Activated CD8-positive, alpha-beta T cell treated with anti-CD3 and anti-CD28 coated beads for 36 hours (primary cell): Measurements from ENCODE around the gene KRT26. TPM values are rescaled to one million over a fixed set of nuclear protein-coding genes. Genes with fewer than 3 reads are reported as not detected.

ENCODE experiments used
- ATAC-seq: fragments of 200-7000 bp; cut with Tn5 transposase; one replicate; pipeline ENCODE4 v1.10.0; 2021; ENCODE audit warnings: mild to moderate bottlenecking, moderate library complexity
- CTCF ChIA-PET: fragments of 350-600 bp; sonication (Branson Sonifier 250); formaldehyde crosslinking; loops from one replicate; lab custom pipeline; 2021; ENCODE audit warnings: antibody characterized with exemption; lab: Charles Lee
- POLR2A ChIA-PET: fragments of 350-600 bp; sonication (Branson Sonifier 250); formaldehyde crosslinking; loops from one replicate; lab custom pipeline; 2021; ENCODE audit warnings: antibody characterized with exemption; lab: Charles Lee
- DNase-seq: peaks from one replicate; pipeline ENCODE4 v3.0.0-alpha.2; 2020
- H3K27ac Mint-ChIP-seq: one replicate; pipeline ENCODE4 v1.8.0; 2021; ENCODE audit warnings: mild to moderate bottlenecking, mixed read lengths
- H3K27me3 Mint-ChIP-seq: one replicate; pipeline ENCODE4 v1.8.0; 2021; ENCODE audit warnings: mixed read lengths
- H3K36me3 Mint-ChIP-seq: one replicate; pipeline ENCODE4 v1.8.0; 2021; ENCODE audit warnings: low read depth, mixed read lengths
- H3K4me1 Mint-ChIP-seq: one replicate; pipeline ENCODE4 v1.8.0; 2021; ENCODE audit warnings: low read depth, mixed read lengths
- H3K4me3 Mint-ChIP-seq: one replicate; pipeline ENCODE4 v1.8.0; 2021; ENCODE audit warnings: mild to moderate bottlenecking, moderate library complexity, mixed read lengths
- H3K9me3 Mint-ChIP-seq: one replicate; pipeline ENCODE4 v1.8.0; 2021; ENCODE audit warnings: mixed read lengths
- intact Hi-C: fragments of 100-400 bp; cut with micrococcal nuclease; formaldehyde crosslinking; loops from one replicate; pipeline ENCODE4 v1.10.0; 2022
- total RNA-seq, 2 experiments: library from RNA; stranded (reverse); gene quantifications; one replicate each; pipeline ENCODE4 v1.2.3, GENCODE V29; 2021
- TF ChIP-seq, protein P1 (sequence below): fragments of 200-600 bp; IDR thresholded peaks from one replicate; pipeline ENCODE4 v1.8.0; 2022; ENCODE audit warnings: antibody characterized with exemption, mild to moderate bottlenecking

The KRT26 gene
- total RNA-seq, 2 experiments from 2014 or later, result not detected

DNA sequence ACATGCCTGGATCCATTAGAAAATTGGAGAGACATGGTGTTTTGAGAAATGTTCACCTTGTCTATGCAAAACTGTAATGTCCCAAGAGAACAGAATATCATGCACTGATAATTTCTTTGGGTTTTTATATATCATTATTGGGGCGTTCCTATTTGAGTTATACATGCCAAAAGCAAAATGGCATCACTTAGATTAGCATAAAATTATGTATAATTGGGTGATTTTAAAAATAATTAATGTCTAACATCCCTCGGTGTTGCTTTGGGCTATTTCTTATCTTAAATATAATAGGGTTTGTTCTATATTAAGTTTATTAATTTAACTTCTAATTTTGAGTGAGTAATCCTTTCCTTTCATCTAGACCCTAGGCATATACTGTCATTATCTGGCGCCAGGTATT is 27.9 kb upstream of the KRT26 start, which contains the start of gene KRT28:
Gene KRT28, minus strand, starts transcription at position 101 of the 400 bp plus-strand sequence. Its CDS starts 66 bp downstream, at position 35.
- H3K9me3 Mint-ChIP-seq, result no peaks in the 10 kb centered on the region
- H3K4me1 Mint-ChIP-seq, result peaks cover 2% of the 10 kb centered on the region
- no peaks in the 10 kb centered on the region for H3K36me3 Mint-ChIP-seq
- H3K4me3 Mint-ChIP-seq, result no peak within 1 kb of the TSS
- peaks cover 27% of the 10 kb centered on the region for H3K27me3 Mint-ChIP-seq
- ChIA-PET POLR2A (no interaction called here), CTCF (no interaction called here)
- DNase-seq (no peak), ATAC-seq (no peak)
- intact Hi-C loops, result no loop called here
- TF ChIP-seq, protein P1, sequence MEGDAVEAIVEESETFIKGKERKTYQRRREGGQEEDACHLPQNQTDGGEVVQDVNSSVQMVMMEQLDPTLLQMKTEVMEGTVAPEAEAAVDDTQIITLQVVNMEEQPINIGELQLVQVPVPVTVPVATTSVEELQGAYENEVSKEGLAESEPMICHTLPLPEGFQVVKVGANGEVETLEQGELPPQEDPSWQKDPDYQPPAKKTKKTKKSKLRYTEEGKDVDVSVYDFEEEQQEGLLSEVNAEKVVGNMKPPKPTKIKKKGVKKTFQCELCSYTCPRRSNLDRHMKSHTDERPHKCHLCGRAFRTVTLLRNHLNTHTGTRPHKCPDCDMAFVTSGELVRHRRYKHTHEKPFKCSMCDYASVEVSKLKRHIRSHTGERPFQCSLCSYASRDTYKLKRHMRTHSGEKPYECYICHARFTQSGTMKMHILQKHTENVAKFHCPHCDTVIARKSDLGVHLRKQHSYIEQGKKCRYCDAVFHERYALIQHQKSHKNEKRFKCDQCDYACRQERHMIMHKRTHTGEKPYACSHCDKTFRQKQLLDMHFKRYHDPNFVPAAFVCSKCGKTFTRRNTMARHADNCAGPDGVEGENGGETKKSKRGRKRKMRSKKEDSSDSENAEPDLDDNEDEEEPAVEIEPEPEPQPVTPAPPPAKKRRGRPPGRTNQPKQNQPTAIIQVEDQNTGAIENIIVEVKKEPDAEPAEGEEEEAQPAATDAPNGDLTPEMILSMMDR, result no peak
- H3K27ac Mint-ChIP-seq, result no peak within 1 kb of the TSS

- Mint-ChIP-seq H3K4me1 (no peaks in the 10 kb centered on the region), H3K36me3 (no peaks in the 10 kb centered on the region), H3K4me3 (no peak overlapping the region), H3K27ac (no peak overlapping the region), H3K9me3 (no peaks in the 10 kb centered on the region), H3K27me3 (peaks cover 21% of the 10 kb centered on the region)
- ATAC-seq, result no peak
- intact Hi-C loops, result no loop called here
- POLR2A ChIA-PET, result no interaction called here
- TF ChIP-seq, protein P1, result no peak
- no peak for DNase-seq
- CTCF ChIA-PET, result interaction anchor here (1.4 kb wide), 1 partner anchor 852 kb away, joined by 3 read pairs; no protein-coding TSS in a partner anchor
These were observed 24.8 kb upstream of the KRT26 start for GRCh38 chr17:40796846-40797245.

DNA sequence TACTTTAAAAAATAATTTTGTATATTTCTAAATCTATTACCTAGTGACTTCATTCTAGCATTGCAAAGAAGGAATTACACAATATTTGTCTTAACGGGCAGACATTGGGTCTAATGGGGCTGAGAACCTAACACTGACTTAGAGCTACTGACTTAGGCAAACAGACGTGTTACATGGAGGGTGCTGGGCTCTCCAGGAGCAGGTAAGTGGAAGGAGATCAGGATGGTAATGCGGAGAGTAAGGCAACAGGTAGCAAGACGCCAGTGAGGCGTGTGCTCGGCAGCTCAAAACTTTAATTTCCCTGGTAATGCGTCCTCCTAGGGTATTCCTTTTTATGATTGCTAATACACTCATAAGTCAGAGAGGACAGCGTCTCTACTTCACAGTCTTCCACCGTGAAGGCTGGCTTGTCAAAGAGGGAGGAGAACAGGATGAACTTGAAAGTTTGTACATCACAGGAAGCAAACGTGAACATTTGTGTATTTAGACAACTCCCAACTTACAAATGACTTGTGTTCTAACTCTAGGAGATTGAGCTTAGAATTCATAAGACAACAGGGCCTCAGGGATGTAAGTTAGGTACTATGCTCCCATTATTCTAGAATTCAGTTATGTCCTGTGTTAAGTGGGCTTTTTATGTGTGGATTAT is 23.1 kb upstream of the KRT26 start:
- intact Hi-C loops, result no loop called here

GRCh38 chr17:40794466-40794865 is 22.5 kb upstream of the KRT26 start:
- ChIA-PET CTCF (no interaction called here), POLR2A (no interaction called here)
- H3K4me1 Mint-ChIP-seq, result no peaks in the 10 kb centered on the region
- H3K27ac Mint-ChIP-seq, result no peak overlapping the region
- no peak overlapping the region for H3K4me3 Mint-ChIP-seq
- no peaks in the 10 kb centered on the region for H3K9me3 Mint-ChIP-seq
- DNase-seq (no peak), ATAC-seq (no peak)
- no peaks in the 10 kb centered on the region for H3K36me3 Mint-ChIP-seq
- intact Hi-C loops, result no loop called here
- H3K27me3 Mint-ChIP-seq, result peaks cover 20% of the 10 kb centered on the region
- TF ChIP-seq, protein P1, result no peak

More for the DNA sequence above, 23.1 kb upstream of the KRT26 start:
- POLR2A ChIA-PET, result no interaction called here
- Mint-ChIP-seq H3K9me3 (no peaks in the 10 kb centered on the region), H3K27ac (no peak overlapping the region), H3K4me1 (no peaks in the 10 kb centered on the region), H3K36me3 (no peaks in the 10 kb centered on the region), H3K27me3 (peaks cover 21% of the 10 kb centered on the region), H3K4me3 (no peak overlapping the region)
- TF ChIP-seq, protein P1, result no peak
- DNase-seq, result no peak
- CTCF ChIA-PET, result interaction anchor here (1.0 kb wide), 1 partner anchor 9 kb away, joined by 3 read pairs; no protein-coding TSS in a partner anchor
- no peak for ATAC-seq

DNA sequence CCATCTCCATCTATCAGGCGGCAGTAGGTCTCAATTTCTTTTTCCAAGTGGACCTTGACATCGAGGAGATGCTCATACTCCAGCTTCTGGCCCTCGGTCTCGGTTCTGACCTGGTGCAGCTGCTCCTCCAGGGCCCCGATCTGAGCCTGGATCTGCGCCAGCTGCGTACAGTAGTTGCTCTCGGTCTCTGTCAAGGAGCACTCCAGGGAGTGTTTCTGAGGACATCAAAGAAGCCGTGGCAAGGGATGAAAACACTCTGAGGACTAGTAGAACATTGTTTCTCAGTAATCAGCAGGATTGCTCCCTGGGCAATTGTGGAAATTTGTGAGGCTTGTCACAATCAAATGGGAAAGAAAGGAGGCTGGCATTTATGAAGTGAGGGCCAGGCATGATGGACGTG is 21.8 kb upstream of the KRT26 start:
- peaks cover 15% of the 10 kb centered on the region for H3K27me3 Mint-ChIP-seq
- TF ChIP-seq, protein P1, result no peak
- intact Hi-C loops, result no loop called here
- H3K4me1 Mint-ChIP-seq, result no peaks in the 10 kb centered on the region
- POLR2A ChIA-PET, result no interaction called here
- no peak overlapping the region for H3K27ac Mint-ChIP-seq
- CTCF ChIA-PET, result interaction anchor here (1.0 kb wide), 1 partner anchor 868 kb away, joined by 3 read pairs; no protein-coding TSS in a partner anchor
- H3K36me3 Mint-ChIP-seq, result no peaks in the 10 kb centered on the region
- no peak for DNase-seq
- H3K9me3 Mint-ChIP-seq, result no peaks in the 10 kb centered on the region
- no peak for ATAC-seq
- no peak overlapping the region for H3K4me3 Mint-ChIP-seq
